ENCODE results near the gene PTDSS2.
"Not testable (repeated sequence)": the region's sequence is repeated elsewhere in the genome, so short reads cannot be mapped to it uniquely, and the experiment has no call there.

Gene PTDSS2

GRCh38 chr11:507727-508515 lies 57.8 kb downstream of the PTDSS2 start:
- POLR2A ChIA-PET, result interaction anchor here (1.5 kb wide), 1 partner anchor 8 kb away, joined by 3 read pairs; no protein-coding TSS in a partner anchor
- no peak for DNase-seq (ENCODE audit: extremely low spot score)
- CTCF ChIA-PET, result interaction anchor here (7.2 kb wide), 1 partner anchor 11 kb away, joined by 55 read pairs; no protein-coding TSS in a partner anchor

GRCh38 chr11:508956-509355 lies 58.9 kb downstream of the PTDSS2 start:
- TF ChIP-seq CTCF (IDR thresholded peaks at IDR 0.05; ENCODE audit: control extremely low read depth, extremely low read depth, low read depth, missing control alignments), result no peak
- no peak for DNase-seq (ENCODE audit: extremely low spot score)
- CTCF ChIA-PET, result interaction anchor here (7.2 kb wide), 1 partner anchor 10 kb away, joined by 55 read pairs; no protein-coding TSS in a partner anchor
- POLR2A ChIA-PET, result interaction anchor here (0.7 to 1.4 kb wide), 2 partner anchors 101 to 105 kb away, joined by 3 read pairs; no protein-coding TSS in a partner anchor

More at GRCh38 chr11:507727-508515, 57.8 kb downstream of the PTDSS2 start:
- TF ChIP-seq CTCF (IDR thresholded peaks at IDR 0.05; ENCODE audit: control extremely low read depth, extremely low read depth, low read depth, missing control alignments), result no peak

GRCh38 chr11:512761-513595 lies 62.9 kb downstream of the PTDSS2 start:
- POLR2A ChIA-PET, result no interaction called here
- CTCF ChIA-PET, result no interaction called here
- no peak for TF ChIP-seq CTCF (IDR thresholded peaks at IDR 0.05; ENCODE audit: control extremely low read depth, extremely low read depth, low read depth, missing control alignments)
- no peak for DNase-seq (ENCODE audit: extremely low spot score)

- TF ChIP-seq CTCF (IDR thresholded peaks at IDR 0.05; ENCODE audit: control extremely low read depth, extremely low read depth, low read depth, missing control alignments), result no peak
- CTCF ChIA-PET, result no interaction called here
- no peak for DNase-seq (ENCODE audit: extremely low spot score)
- POLR2A ChIA-PET, result no interaction called here
Observed at GRCh38 chr11:514606-515005, 64.5 kb downstream of the PTDSS2 start.

GRCh38 chr11:515131-515530 lies 65.1 kb downstream of the PTDSS2 start:
- no peak for DNase-seq (ENCODE audit: extremely low spot score)
- TF ChIP-seq CTCF (IDR thresholded peaks at IDR 0.05; ENCODE audit: control extremely low read depth, extremely low read depth, low read depth, missing control alignments), result no peak
- POLR2A ChIA-PET, result no interaction called here
- CTCF ChIA-PET, result no interaction called here

- POLR2A ChIA-PET, result interaction anchor here (1.6 kb wide), 1 partner anchor 9 kb away, joined by 3 read pairs; no protein-coding TSS in a partner anchor
- TF ChIP-seq CTCF (IDR thresholded peaks at IDR 0.05; ENCODE audit: control extremely low read depth, extremely low read depth, low read depth, missing control alignments), result no peak
- CTCF ChIA-PET, result interaction anchor here (1.0 to 6.8 kb wide), 2 partner anchors 17 to 212 kb away, joined by 3 to 77 read pairs; partner anchors contain the start of gene HRAS
- DNase-seq (ENCODE audit: extremely low spot score), result no peak
Observed at GRCh38 chr11:516400-516799, 66.3 kb downstream of the PTDSS2 start.

- not testable (repeated sequence) for DNase-seq (ENCODE audit: extremely low spot score)
- ChIA-PET POLR2A (interaction anchor here (1.6 kb wide), 1 partner anchor 9 kb away, joined by 3 read pairs; no protein-coding TSS in a partner anchor), CTCF (interaction anchor here (2.1 to 6.8 kb wide), 3 partner anchors 10 to 110 kb away, joined by 10 to 77 read pairs (median 55); partner anchors contain the start of genes HRAS and RNH1)
Observed at GRCh38 chr11:516918-517685, 67.0 kb downstream of the PTDSS2 start.
